Measurements from ENCODE around the gene NPW.

NPW gene

GRCh38 chr16:2054543-2055245 is 35.1 kb downstream of the NPW start:
- H3K36me3 ChIP-seq (replicated peaks in 1 of 2; ENCODE audit: control insufficient read depth in 2 of 2, insufficient read depth in 2 of 2, low read length in 2 of 2), result peaks cover 41 to 73% of the 10 kb centered on the region in 2 donors
- no peak overlapping the region for H3K4ac ChIP-seq (ENCODE audit: low read length)

GRCh38 chr16:2056077-2056476 is 36.5 kb downstream of the NPW start:
- Histone ChIP-seq H4K91ac (ENCODE audit: low read depth, low read length, poor library complexity) (no peak overlapping the region), H2BK15ac (ENCODE audit: low read length) (no peak overlapping the region), H3K18ac (ENCODE audit: low read length) (no peak overlapping the region), H3K4me3 (ENCODE audit: low read length in 2 of 2) (peak overlapping the region in 1 of 2 donors; percentile 43), H3K9me3 (replicated peaks in 1 of 2; ENCODE audit: control insufficient read depth in 2 of 2, insufficient read depth in 1 of 2, low read depth in 1 of 2, low read length in 2 of 2) (no peaks in the 10 kb centered on the region), H3K4me2 (ENCODE audit: insufficient read depth, low read length, poor library complexity, severe bottlenecking) (no peak overlapping the region), H3K9ac (ENCODE audit: low read depth, low read length, poor library complexity) (no peak overlapping the region), H3K14ac (ENCODE audit: low read length) (no peak overlapping the region), H3K4ac (ENCODE audit: low read length) (no peak overlapping the region), H2BK120ac (ENCODE audit: low read depth, low read length) (no peak overlapping the region), H2AFZ (ENCODE audit: low read length) (no peak overlapping the region), H4K8ac (ENCODE audit: low read depth, low read length) (no peak overlapping the region), H3K36me3 (replicated peaks in 1 of 2; ENCODE audit: control insufficient read depth in 2 of 2, insufficient read depth in 2 of 2, low read length in 2 of 2) (peaks cover 38 to 77% of the 10 kb centered on the region in 2 donors), H3K4me1 (ENCODE audit: control insufficient read depth in 2 of 2, insufficient read depth in 1 of 2, low read depth in 1 of 2, low read length in 2 of 2) (peaks cover 0 to 13% of the 10 kb centered on the region in 2 donors), H2AK5ac (ENCODE audit: low read depth, low read length) (peak overlapping the region; percentile 3), H3K27me3 (ENCODE audit: control insufficient read depth in 3 of 3, insufficient read depth in 3 of 3, low read depth in 1 of 3, low read length in 3 of 3) (no peaks in the 10 kb centered on the region), H3K27ac (replicated peaks; ENCODE audit: low read length) (no peak overlapping the region), H3K79me1 (ENCODE audit: low read depth, low read length) (peaks cover 2% of the 10 kb centered on the region), H2BK5ac (ENCODE audit: low read length) (no peak overlapping the region), H3K23ac (ENCODE audit: low read depth, low read length, poor library complexity) (no peak overlapping the region), H2BK12ac (ENCODE audit: low read length) (no peak overlapping the region)
- no peak for DNase-seq (ENCODE audit: low spot score)
- no CpG with 5 or more reads among the region's 15 CpGs for WGBS, 2 donors (ENCODE audit: extremely low coverage in 2 of 2, insufficient read length in 2 of 2, insufficient replicate concordance in 1 of 2)

More at GRCh38 chr16:2054543-2055245, 35.1 kb downstream of the NPW start:
- Histone ChIP-seq H3K4me2 (ENCODE audit: insufficient read depth, low read length, poor library complexity, severe bottlenecking) (no peak overlapping the region), H2BK12ac (ENCODE audit: low read length) (no peak overlapping the region), H4K8ac (ENCODE audit: low read depth, low read length) (no peak overlapping the region), H2BK5ac (ENCODE audit: low read length) (no peak overlapping the region), H2BK15ac (ENCODE audit: low read length) (no peak overlapping the region), H4K91ac (ENCODE audit: low read depth, low read length, poor library complexity) (no peak overlapping the region), H3K4me3 (ENCODE audit: low read length in 2 of 2) (no peak overlapping the region), H3K27me3 (ENCODE audit: control insufficient read depth in 3 of 3, insufficient read depth in 3 of 3, low read depth in 1 of 3, low read length in 3 of 3) (no peaks in the 10 kb centered on the region), H2BK120ac (ENCODE audit: low read depth, low read length) (no peak overlapping the region), H3K79me1 (ENCODE audit: low read depth, low read length) (peaks cover 2% of the 10 kb centered on the region), H3K14ac (ENCODE audit: low read length) (no peak overlapping the region), H3K18ac (ENCODE audit: low read length) (no peak overlapping the region), H3K23ac (ENCODE audit: low read depth, low read length, poor library complexity) (peak overlapping the region; percentile 52), H2AK5ac (ENCODE audit: low read depth, low read length) (no peak overlapping the region), H3K9ac (ENCODE audit: low read depth, low read length, poor library complexity) (peak overlapping the region; percentile 57), H3K27ac (replicated peaks; ENCODE audit: low read length) (no peak overlapping the region), H2AFZ (ENCODE audit: low read length) (no peak overlapping the region), H3K4me1 (ENCODE audit: control insufficient read depth in 2 of 2, insufficient read depth in 1 of 2, low read depth in 1 of 2, low read length in 2 of 2) (peaks cover 0 to 11% of the 10 kb centered on the region in 2 donors), H3K9me3 (replicated peaks in 1 of 2; ENCODE audit: control insufficient read depth in 2 of 2, insufficient read depth in 1 of 2, low read depth in 1 of 2, low read length in 2 of 2) (no peaks in the 10 kb centered on the region)
- no peak for DNase-seq (ENCODE audit: low spot score)
- no CpG with 5 or more reads among the region's 29 CpGs for WGBS, 2 donors (ENCODE audit: extremely low coverage in 2 of 2, insufficient read length in 2 of 2, insufficient replicate concordance in 1 of 2)

- H2BK12ac ChIP-seq (ENCODE audit: low read length), result peak overlapping the region; percentile 86
- WGBS, 2 donors (ENCODE audit: extremely low coverage in 2 of 2, insufficient read length in 2 of 2, insufficient replicate concordance in 1 of 2), result no CpG with 5 or more reads among the region's 19 CpGs
Measured at GRCh38 chr16:2056681-2057407, 37.3 kb downstream of the NPW start.

GRCh38 chr16:2057438-2057837 is 37.9 kb downstream of the NPW start:
- Histone ChIP-seq H3K27ac (replicated peaks; ENCODE audit: low read length) (no peak overlapping the region), H3K4me2 (ENCODE audit: insufficient read depth, low read length, poor library complexity, severe bottlenecking) (no peak overlapping the region), H2AFZ (ENCODE audit: low read length) (no peak overlapping the region), H2AK5ac (ENCODE audit: low read depth, low read length) (peak overlapping the region; percentile 81), H3K79me1 (ENCODE audit: low read depth, low read length) (peaks cover 2% of the 10 kb centered on the region), H3K36me3 (replicated peaks in 1 of 2; ENCODE audit: control insufficient read depth in 2 of 2, insufficient read depth in 2 of 2, low read length in 2 of 2) (peaks cover 32 to 74% of the 10 kb centered on the region in 2 donors), H3K4me3 (ENCODE audit: low read length in 2 of 2) (no peak overlapping the region), H2BK120ac (ENCODE audit: low read depth, low read length) (no peak overlapping the region), H3K4me1 (ENCODE audit: control insufficient read depth in 2 of 2, insufficient read depth in 1 of 2, low read depth in 1 of 2, low read length in 2 of 2) (peaks cover 0 to 13% of the 10 kb centered on the region in 2 donors), H3K4ac (ENCODE audit: low read length) (no peak overlapping the region), H2BK5ac (ENCODE audit: low read length) (peak overlapping the region; percentile 93), H4K91ac (ENCODE audit: low read depth, low read length, poor library complexity) (no peak overlapping the region), H4K8ac (ENCODE audit: low read depth, low read length) (peak overlapping the region; percentile 93), H2BK15ac (ENCODE audit: low read length) (no peak overlapping the region), H3K9ac (ENCODE audit: low read depth, low read length, poor library complexity) (peak overlapping the region; percentile 14), H3K27me3 (ENCODE audit: control insufficient read depth in 3 of 3, insufficient read depth in 3 of 3, low read depth in 1 of 3, low read length in 3 of 3) (no peaks in the 10 kb centered on the region), H3K9me3 (replicated peaks in 1 of 2; ENCODE audit: control insufficient read depth in 2 of 2, insufficient read depth in 1 of 2, low read depth in 1 of 2, low read length in 2 of 2) (no peaks in the 10 kb centered on the region), H3K18ac (ENCODE audit: low read length) (peak overlapping the region; percentile 59), H2BK12ac (ENCODE audit: low read length) (no peak overlapping the region), H3K23ac (ENCODE audit: low read depth, low read length, poor library complexity) (peak overlapping the region; percentile 55), H3K14ac (ENCODE audit: low read length) (no peak overlapping the region)
- WGBS, 2 donors (ENCODE audit: extremely low coverage in 2 of 2, insufficient read length in 2 of 2, insufficient replicate concordance in 1 of 2), result no CpG with 5 or more reads among the region's 10 CpGs
- no peak for DNase-seq (ENCODE audit: low spot score)

More at GRCh38 chr16:2056681-2057407, 37.3 kb downstream of the NPW start:
- Histone ChIP-seq H3K4me1 (ENCODE audit: control insufficient read depth in 2 of 2, insufficient read depth in 1 of 2, low read depth in 1 of 2, low read length in 2 of 2) (peaks cover 0 to 13% of the 10 kb centered on the region in 2 donors), H3K18ac (ENCODE audit: low read length) (peak overlapping the region; percentile 59), H4K8ac (ENCODE audit: low read depth, low read length) (peak overlapping the region; percentile 93), H3K36me3 (replicated peaks in 1 of 2; ENCODE audit: control insufficient read depth in 2 of 2, insufficient read depth in 2 of 2, low read length in 2 of 2) (peaks cover 36 to 74% of the 10 kb centered on the region in 2 donors), H3K4me3 (ENCODE audit: low read length in 2 of 2) (peak overlapping the region in 1 of 2 donors; percentile 43), H3K4me2 (ENCODE audit: insufficient read depth, low read length, poor library complexity, severe bottlenecking) (no peak overlapping the region), H3K27ac (replicated peaks; ENCODE audit: low read length) (no peak overlapping the region), H3K9ac (ENCODE audit: low read depth, low read length, poor library complexity) (peak overlapping the region; percentile 83), H3K27me3 (ENCODE audit: control insufficient read depth in 3 of 3, insufficient read depth in 3 of 3, low read depth in 1 of 3, low read length in 3 of 3) (no peaks in the 10 kb centered on the region), H2BK15ac (ENCODE audit: low read length) (no peak overlapping the region), H2BK120ac (ENCODE audit: low read depth, low read length) (no peak overlapping the region), H4K91ac (ENCODE audit: low read depth, low read length, poor library complexity) (no peak overlapping the region), H2AK5ac (ENCODE audit: low read depth, low read length) (peak overlapping the region; percentile 81), H2AFZ (ENCODE audit: low read length) (no peak overlapping the region), H3K14ac (ENCODE audit: low read length) (no peak overlapping the region), H3K9me3 (replicated peaks in 1 of 2; ENCODE audit: control insufficient read depth in 2 of 2, insufficient read depth in 1 of 2, low read depth in 1 of 2, low read length in 2 of 2) (no peaks in the 10 kb centered on the region), H2BK5ac (ENCODE audit: low read length) (no peak overlapping the region), H3K23ac (ENCODE audit: low read depth, low read length, poor library complexity) (peak overlapping the region; percentile 75), H3K79me1 (ENCODE audit: low read depth, low read length) (peaks cover 2% of the 10 kb centered on the region), H3K4ac (ENCODE audit: low read length) (peak overlapping the region; percentile 70)
- DNase-seq (ENCODE audit: low spot score), result no peak
